H1 (cell line): ENCODE data around the gene THOP1. TPM values are rescaled to one million over a fixed set of nuclear protein-coding genes. Genes with fewer than 3 reads are reported as not detected.

Experiments used
- HDAC6 ChIP-seq: IDR thresholded peaks from one replicate; pipeline ENCODE4 v1.7.1; 2012; ENCODE audit warnings: low read depth, mild to moderate bottlenecking, inconsistent platforms, low read length, moderate library complexity
- polyA plus RNA-seq, 7 experiments: library from polyadenylated mRNA; depleted of rRNA in 3 of 7; stranded (reverse) in 5 of 7; unstranded in 2 of 7; fragments of >200 nt in 5 of 7; fragments of 200-250 nt in 2 of 7; gene quantifications; 1 replicate in 5 of 7; 2 replicates in 1 of 7; 4 replicates in 1 of 7; pipeline versions ENCODE4 v1.2.1 to v1.2.3, GENCODE V29; 2011 to 2013; ENCODE audit warnings: missing spikeins in 2 of 7, mixed read lengths in 2 of 7
- total RNA-seq: library from RNA; stranded (reverse); fragmentation: NEBNext Ultra II Directional; extraction: Animal tissue kit (Norgen Biotek cat#: 25700); gene quantifications from 2 replicates; pipeline ENCODE4 v1.2.1, GENCODE V29; 2021
- TF ChIP-seq, protein P1 (sequence below), 3 experiments: IDR thresholded peaks; 1 replicate in 2 of 3; 2 replicates in 1 of 3; pipeline versions ENCODE4 v1.5.1 to v1.6.1; 2011; ENCODE audit warnings: low read length in 3 of 3, mild to moderate bottlenecking in 3 of 3, inconsistent platforms in 2 of 3, low read depth in 1 of 3, moderate library complexity in 1 of 3; ENCODE audit not compliant: insufficient read depth in 1 of 3; ENCODE audit errors: control extremely low read depth in 1 of 3

Gene THOP1
- total and polyA plus RNA-seq, 2 of the 8 experiments (the other 6 are each of a cell fraction or from before 2014, with no cell fraction given), result 136 to 159 TPM

- TF ChIP-seq, protein P1, sequence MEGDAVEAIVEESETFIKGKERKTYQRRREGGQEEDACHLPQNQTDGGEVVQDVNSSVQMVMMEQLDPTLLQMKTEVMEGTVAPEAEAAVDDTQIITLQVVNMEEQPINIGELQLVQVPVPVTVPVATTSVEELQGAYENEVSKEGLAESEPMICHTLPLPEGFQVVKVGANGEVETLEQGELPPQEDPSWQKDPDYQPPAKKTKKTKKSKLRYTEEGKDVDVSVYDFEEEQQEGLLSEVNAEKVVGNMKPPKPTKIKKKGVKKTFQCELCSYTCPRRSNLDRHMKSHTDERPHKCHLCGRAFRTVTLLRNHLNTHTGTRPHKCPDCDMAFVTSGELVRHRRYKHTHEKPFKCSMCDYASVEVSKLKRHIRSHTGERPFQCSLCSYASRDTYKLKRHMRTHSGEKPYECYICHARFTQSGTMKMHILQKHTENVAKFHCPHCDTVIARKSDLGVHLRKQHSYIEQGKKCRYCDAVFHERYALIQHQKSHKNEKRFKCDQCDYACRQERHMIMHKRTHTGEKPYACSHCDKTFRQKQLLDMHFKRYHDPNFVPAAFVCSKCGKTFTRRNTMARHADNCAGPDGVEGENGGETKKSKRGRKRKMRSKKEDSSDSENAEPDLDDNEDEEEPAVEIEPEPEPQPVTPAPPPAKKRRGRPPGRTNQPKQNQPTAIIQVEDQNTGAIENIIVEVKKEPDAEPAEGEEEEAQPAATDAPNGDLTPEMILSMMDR (IDR thresholded peaks at IDR 0.05; ENCODE audit: control extremely low read depth in 1 of 3, insufficient read depth in 1 of 3, low read depth in 1 of 3, low read length in 3 of 3), result no peak
- TF ChIP-seq HDAC6, result no peak
Measured at GRCh38 chr19:2791440-2791839, 6.1 kb downstream of the THOP1 start (continued).
